ENCODE measurements around the gene ABCA12. TPM values are rescaled to one million over a fixed set of nuclear protein-coding genes. Genes with fewer than 3 reads are reported as not detected.

Gene ABCA12
- polyA plus RNA-seq, 2 donors, result 0.55 to 1.0 TPM

- Histone ChIP-seq H3K4me3 (ENCODE audit: low read depth in 1 of 2, low read length in 2 of 2) (no peak overlapping the region), H3K9me3 (ENCODE audit: control insufficient read depth in 2 of 2, insufficient read depth in 1 of 2, low read depth in 1 of 2, low read length in 1 of 2) (no peaks in the 10 kb centered on the region), H3K4me1 (ENCODE audit: control insufficient read depth in 2 of 2, insufficient read depth in 2 of 2, low read length in 1 of 2) (no peaks in the 10 kb centered on the region), H3K27ac (ENCODE audit: low read depth in 2 of 2, low read length in 1 of 2) (no peak overlapping the region), H3K27me3 (ENCODE audit: control insufficient read depth in 1 of 2, insufficient read depth in 2 of 2, low read length in 2 of 2) (no peaks in the 10 kb centered on the region), H3K36me3 (ENCODE audit: control insufficient read depth in 2 of 2, insufficient read depth in 2 of 2, low read length in 1 of 2) (no peaks in the 10 kb centered on the region)
- WGBS, 2 donors, result 83 to 84% methylated on average over 6 of the region's 6 CpGs
Measured at GRCh38 chr2:214881647-214882202, 256.7 kb downstream of the ABCA12 start.

Other genes with a start within 250 kb of the ABCA12 start
- 10 to 100 TPM; 55.7 to 76.9 TPM for gene ATIC, start 173.4 kb upstream of the ABCA12 start, polyA plus RNA-seq

Data from esophagus (tissue), 2 donors.